ENCODE data around the gene UCHL5. TPM values are rescaled to one million over a fixed set of nuclear protein-coding genes. Genes with fewer than 3 reads are reported as not detected.
A peak's percentile ranks its signal among the peaks of the same experiment; 100 is the strongest.
"Not testable (repeated sequence)": the region's sequence is repeated elsewhere in the genome, so short reads cannot be mapped to it uniquely, and the experiment has no call there.

UCHL5 gene
- total RNA-seq, 1 donor from 2014 or later = 24.9 TPM

DNA sequence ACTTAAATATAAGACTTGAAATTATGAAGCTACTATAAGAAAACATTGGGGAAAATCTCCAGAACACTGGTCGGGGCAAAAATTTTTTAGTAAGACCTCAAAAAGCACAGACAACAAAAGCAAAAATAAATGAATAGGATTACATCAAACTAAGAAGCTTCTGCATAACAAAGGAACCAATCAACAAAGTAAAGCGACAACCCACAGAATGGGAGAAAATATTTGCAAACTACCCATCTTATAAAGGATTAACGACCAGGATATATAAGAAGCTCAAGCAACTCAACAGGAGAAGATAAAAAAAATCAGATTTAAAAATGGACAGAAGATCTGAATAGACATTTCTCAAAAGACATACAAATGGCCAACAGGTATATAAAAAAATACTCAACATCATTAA lies 19.1 kb downstream of the UCHL5 start:
- Mint-ChIP-seq H3K27me3 (ENCODE audit: unreplicated experiment) (peaks cover 2% of the 10 kb centered on the region), H3K27ac (ENCODE audit: unreplicated experiment) (no peak overlapping the region), H3K9me3 (ENCODE audit: unreplicated experiment) (no peaks in the 10 kb centered on the region), H3K36me3 (ENCODE audit: low read depth, unreplicated experiment) (no peaks in the 10 kb centered on the region), H3K4me1 (ENCODE audit: unreplicated experiment) (peaks cover 4% of the 10 kb centered on the region), H3K4me3 (ENCODE audit: unreplicated experiment) (no peak overlapping the region)
- DNase-seq (ENCODE audit: low spot score) = no peak
- TF ChIP-seq, protein P1, sequence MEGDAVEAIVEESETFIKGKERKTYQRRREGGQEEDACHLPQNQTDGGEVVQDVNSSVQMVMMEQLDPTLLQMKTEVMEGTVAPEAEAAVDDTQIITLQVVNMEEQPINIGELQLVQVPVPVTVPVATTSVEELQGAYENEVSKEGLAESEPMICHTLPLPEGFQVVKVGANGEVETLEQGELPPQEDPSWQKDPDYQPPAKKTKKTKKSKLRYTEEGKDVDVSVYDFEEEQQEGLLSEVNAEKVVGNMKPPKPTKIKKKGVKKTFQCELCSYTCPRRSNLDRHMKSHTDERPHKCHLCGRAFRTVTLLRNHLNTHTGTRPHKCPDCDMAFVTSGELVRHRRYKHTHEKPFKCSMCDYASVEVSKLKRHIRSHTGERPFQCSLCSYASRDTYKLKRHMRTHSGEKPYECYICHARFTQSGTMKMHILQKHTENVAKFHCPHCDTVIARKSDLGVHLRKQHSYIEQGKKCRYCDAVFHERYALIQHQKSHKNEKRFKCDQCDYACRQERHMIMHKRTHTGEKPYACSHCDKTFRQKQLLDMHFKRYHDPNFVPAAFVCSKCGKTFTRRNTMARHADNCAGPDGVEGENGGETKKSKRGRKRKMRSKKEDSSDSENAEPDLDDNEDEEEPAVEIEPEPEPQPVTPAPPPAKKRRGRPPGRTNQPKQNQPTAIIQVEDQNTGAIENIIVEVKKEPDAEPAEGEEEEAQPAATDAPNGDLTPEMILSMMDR (IDR thresholded peaks at IDR 0.05; ENCODE audit: unreplicated experiment) = no peak

DNA sequence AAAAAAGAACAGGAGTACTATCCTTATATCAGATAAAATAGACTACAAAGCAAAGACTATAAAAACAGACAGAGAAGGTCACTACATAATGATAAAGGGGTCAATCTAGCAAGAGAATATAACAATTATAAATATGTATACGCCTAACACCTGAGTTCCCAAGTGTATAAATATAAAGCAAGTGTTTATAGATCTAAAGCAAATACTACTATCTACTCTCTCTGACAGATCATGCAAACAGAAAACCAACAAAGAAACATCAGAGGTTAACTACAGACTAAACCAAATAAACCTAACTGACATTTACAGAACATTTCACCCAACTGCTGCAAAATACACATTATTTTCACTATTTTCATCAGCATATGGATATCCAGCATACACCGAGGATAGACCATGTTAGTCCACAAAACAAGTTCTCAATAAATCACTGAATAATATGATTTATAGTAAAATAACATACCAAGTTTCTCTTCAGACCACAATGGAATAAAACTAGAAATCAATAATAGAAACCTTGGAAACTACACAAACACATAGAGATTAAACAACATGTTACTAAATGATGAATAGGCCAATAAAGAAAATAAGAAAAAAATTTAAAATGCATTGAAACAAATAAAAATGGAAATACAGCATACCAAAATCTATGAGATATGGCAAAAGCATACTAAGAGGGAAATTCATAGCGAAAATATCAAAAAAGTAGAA lies 22.7 kb downstream of the UCHL5 start:
- Mint-ChIP-seq H3K36me3 (ENCODE audit: low read depth, unreplicated experiment) (peaks cover 4% of the 10 kb centered on the region), H3K27me3 (ENCODE audit: unreplicated experiment) (peaks cover 2% of the 10 kb centered on the region), H3K9me3 (ENCODE audit: unreplicated experiment) (no peaks in the 10 kb centered on the region), H3K27ac (ENCODE audit: unreplicated experiment) (no peak overlapping the region), H3K4me1 (ENCODE audit: unreplicated experiment) (peaks cover 7% of the 10 kb centered on the region), H3K4me3 (ENCODE audit: unreplicated experiment) (no peak overlapping the region)
- TF ChIP-seq, protein P1 (IDR thresholded peaks at IDR 0.05; ENCODE audit: unreplicated experiment) = no peak
- no peak for DNase-seq (ENCODE audit: low spot score)

DNA sequence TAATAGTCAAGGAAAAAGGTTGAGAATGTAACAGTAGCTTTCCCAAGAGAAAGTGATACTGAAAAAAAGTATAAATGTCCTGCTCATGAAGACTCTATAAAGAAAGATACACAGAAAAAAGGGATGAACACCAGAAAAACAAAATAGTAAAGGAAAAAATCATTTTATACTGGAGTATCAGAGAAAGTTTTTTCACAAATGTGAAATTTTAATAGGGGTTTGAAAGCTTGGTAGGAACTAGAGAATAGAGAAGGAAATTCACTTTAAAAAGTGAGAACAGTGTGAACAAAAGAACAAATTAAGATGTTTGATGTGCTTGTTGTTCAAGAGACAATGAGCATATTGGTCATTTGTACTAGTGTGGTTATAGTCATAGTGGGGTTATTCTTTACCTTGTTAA lies 25.6 kb downstream of the UCHL5 start:
- no peak overlapping the region for H3K27ac Mint-ChIP-seq (ENCODE audit: unreplicated experiment)
- no peak overlapping the region for H3K4me3 Mint-ChIP-seq (ENCODE audit: unreplicated experiment)
- peaks cover 4% of the 10 kb centered on the region for H3K36me3 Mint-ChIP-seq (ENCODE audit: low read depth, unreplicated experiment)
- H3K27me3 Mint-ChIP-seq (ENCODE audit: unreplicated experiment) = peaks cover 2% of the 10 kb centered on the region
- TF ChIP-seq, protein P1 (IDR thresholded peaks at IDR 0.05; ENCODE audit: unreplicated experiment) = no peak
- no peak for DNase-seq (ENCODE audit: low spot score)
- H3K9me3 Mint-ChIP-seq (ENCODE audit: unreplicated experiment) = no peaks in the 10 kb centered on the region
- H3K4me1 Mint-ChIP-seq (ENCODE audit: unreplicated experiment) = peaks cover 7% of the 10 kb centered on the region

DNA sequence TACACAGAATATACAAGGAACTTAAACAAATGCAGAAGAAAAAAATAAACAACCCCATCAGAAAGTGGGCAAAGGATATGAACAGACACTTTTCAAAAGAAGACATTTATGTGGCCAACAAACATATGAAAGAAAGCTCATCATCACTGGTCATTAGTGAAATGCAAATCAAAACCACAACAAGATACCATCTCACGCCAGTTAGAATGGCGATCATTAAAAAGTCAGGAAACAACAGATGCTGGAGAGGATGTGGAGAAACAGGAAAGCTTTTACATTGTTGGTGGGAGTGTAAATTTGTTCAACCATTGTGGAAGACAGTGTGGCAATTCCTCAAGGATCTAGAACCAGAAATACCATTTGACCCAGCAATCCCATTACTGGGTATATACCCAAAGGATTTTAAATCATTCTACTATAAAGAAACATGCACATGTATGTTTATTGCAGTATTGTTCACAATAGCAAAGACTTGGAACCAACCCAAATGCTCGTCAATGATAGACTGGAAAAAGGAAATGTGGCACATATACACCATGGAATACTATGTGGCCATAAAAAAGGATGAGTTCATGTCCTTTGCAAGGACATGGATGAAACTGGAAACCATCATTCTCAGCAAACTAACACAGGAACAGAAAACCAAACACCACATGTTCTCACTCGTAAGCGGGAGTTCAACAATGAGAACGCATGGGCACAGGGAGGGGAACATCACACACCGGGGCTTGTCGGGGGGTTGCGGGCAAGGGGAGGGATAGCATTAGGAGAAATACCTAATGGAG lies 26.3 kb downstream of the UCHL5 start:
- peak overlapping the region; percentile 22 for H3K27ac Mint-ChIP-seq (ENCODE audit: unreplicated experiment)
- not testable (repeated sequence) for H3K27me3 Mint-ChIP-seq (ENCODE audit: unreplicated experiment); H3K4me1 Mint-ChIP-seq (ENCODE audit: unreplicated experiment); H3K9me3 Mint-ChIP-seq (ENCODE audit: unreplicated experiment); DNase-seq (ENCODE audit: low spot score); H3K36me3 Mint-ChIP-seq (ENCODE audit: low read depth, unreplicated experiment)
- H3K4me3 Mint-ChIP-seq (ENCODE audit: unreplicated experiment) = peak overlapping the region; percentile 65

DNA sequence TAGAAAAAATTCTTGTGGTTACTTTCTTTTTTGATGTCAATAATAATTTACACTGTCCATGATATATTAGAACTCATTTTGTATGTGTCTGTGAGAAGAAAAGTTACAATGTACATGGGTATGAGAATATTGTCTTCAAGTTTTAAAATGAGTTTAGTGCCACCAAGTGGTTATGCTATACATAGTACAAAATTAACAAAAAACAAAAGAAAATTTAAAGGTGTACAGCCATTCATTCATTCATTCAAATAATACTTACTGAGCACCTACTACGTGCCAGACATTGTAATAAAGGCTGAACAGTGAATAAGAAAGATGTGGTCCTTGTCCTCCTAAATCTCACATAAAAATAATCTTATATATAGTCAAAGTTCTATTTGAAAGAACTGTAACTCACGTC lies 27.7 kb downstream of the UCHL5 start:
- peaks cover 2% of the 10 kb centered on the region for H3K27me3 Mint-ChIP-seq (ENCODE audit: unreplicated experiment)
- H3K4me3 Mint-ChIP-seq (ENCODE audit: unreplicated experiment) = no peak overlapping the region
- H3K27ac Mint-ChIP-seq (ENCODE audit: unreplicated experiment) = no peak overlapping the region
- peaks cover 7% of the 10 kb centered on the region for H3K4me1 Mint-ChIP-seq (ENCODE audit: unreplicated experiment)
- H3K36me3 Mint-ChIP-seq (ENCODE audit: low read depth, unreplicated experiment) = peaks cover 4% of the 10 kb centered on the region
- no peak for DNase-seq (ENCODE audit: low spot score)
- no peaks in the 10 kb centered on the region for H3K9me3 Mint-ChIP-seq (ENCODE audit: unreplicated experiment)
- TF ChIP-seq, protein P1 (IDR thresholded peaks at IDR 0.05; ENCODE audit: unreplicated experiment) = no peak
